Activated CD4-positive, alpha-beta T cell treated with anti-CD3 and anti-CD28 coated beads, Interleukin-2, amount 10 ng/mL, durations not matched to agents 7 days and 5 days (primary cell): ENCODE measurements around the gene CRYGS. TPM values are rescaled to one million over a fixed set of nuclear protein-coding genes. Genes with fewer than 3 reads are reported as not detected.

Source experiments
- CTCF ChIA-PET: fragments of 350-600 bp; sonication (Branson Sonifier 250); formaldehyde crosslinking; loops from one replicate; lab custom pipeline; 2021; ENCODE audit warnings: antibody characterized with exemption; lab: Charles Lee
- POLR2A ChIA-PET: fragments of 350-600 bp; sonication (Branson Sonifier 250); formaldehyde crosslinking; loops from one replicate; lab custom pipeline; 2021; ENCODE audit warnings: antibody characterized with exemption; lab: Charles Lee
- DNase-seq: peaks from one replicate; pipeline ENCODE4 v3.0.0-alpha.2; 2020
- H3K27ac Mint-ChIP-seq: one replicate; pipeline ENCODE4 v1.8.0; 2021; ENCODE audit warnings: mild to moderate bottlenecking, moderate library complexity, mixed read lengths
- H3K27me3 Mint-ChIP-seq: one replicate; pipeline ENCODE4 v1.8.0; 2021; ENCODE audit warnings: mixed read lengths
- H3K36me3 Mint-ChIP-seq: one replicate; pipeline ENCODE4 v1.8.0; 2021; ENCODE audit warnings: low read depth, mixed read lengths
- H3K4me1 Mint-ChIP-seq: one replicate; pipeline ENCODE4 v1.8.0; 2021; ENCODE audit warnings: mixed read lengths
- H3K4me3 Mint-ChIP-seq: one replicate; pipeline ENCODE4 v1.8.0; 2021; ENCODE audit warnings: mild to moderate bottlenecking, moderate library complexity, mixed read lengths
- H3K9me3 Mint-ChIP-seq: one replicate; pipeline ENCODE4 v1.8.0; 2021; ENCODE audit warnings: mixed read lengths
- total RNA-seq, 2 experiments: library from RNA; stranded (reverse); gene quantifications; one replicate each; pipeline ENCODE4 v1.2.3, GENCODE V29; 2021

The CRYGS gene
- total RNA-seq, 2 experiments from 2014 or later = 4.5 to 5.7 TPM

- Mint-ChIP-seq H3K27me3 (no peaks in the 10 kb centered on the region), H3K4me1 (peaks cover 26% of the 10 kb centered on the region), H3K9me3 (no peaks in the 10 kb centered on the region), H3K4me3 (no peak overlapping the region), H3K27ac (no peak overlapping the region), H3K36me3 (no peaks in the 10 kb centered on the region)
- DNase-seq = no peak
- ChIA-PET CTCF (interaction anchor here (0.6 to 2.1 kb wide), 7 partner anchors 9 to 266 kb away, joined by 3 to 7 read pairs (median 4); no protein-coding TSS in a partner anchor), POLR2A (no interaction called here)
These were observed 18.6 kb downstream of the CRYGS start for GRCh38 chr3:186525369-186526255.

DNA sequence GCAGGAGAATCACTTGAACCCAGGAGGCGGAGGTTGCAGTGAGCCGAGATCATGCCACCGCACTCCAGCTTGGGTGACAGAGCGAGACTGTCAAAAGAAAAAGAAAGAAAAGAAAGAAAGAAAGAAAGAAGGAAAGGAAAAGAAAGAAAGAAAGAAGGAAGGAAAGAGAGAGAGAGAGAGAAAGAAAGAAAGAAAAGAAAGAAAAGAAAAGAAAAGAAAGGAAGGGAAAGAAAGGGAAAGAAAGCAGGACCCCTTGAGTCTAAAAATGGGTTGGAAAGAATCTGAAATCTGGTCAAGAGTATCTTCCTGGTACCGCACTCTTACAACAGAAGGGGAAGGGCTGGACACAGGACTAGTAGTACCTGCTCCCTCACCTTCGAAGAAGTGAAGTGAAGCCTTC is 19.6 kb downstream of the CRYGS start:
- H3K9me3 Mint-ChIP-seq = no peaks in the 10 kb centered on the region
- H3K27ac Mint-ChIP-seq = no peak overlapping the region
- ChIA-PET POLR2A (no interaction called here), CTCF (interaction anchor here (0.6 to 1.5 kb wide), 2 partner anchors 16 to 265 kb away, joined by 3 to 4 read pairs; no protein-coding TSS in a partner anchor)
- H3K4me3 Mint-ChIP-seq = no peak overlapping the region
- H3K36me3 Mint-ChIP-seq = no peaks in the 10 kb centered on the region
- peaks cover 28% of the 10 kb centered on the region for H3K4me1 Mint-ChIP-seq
- DNase-seq = no peak
- H3K27me3 Mint-ChIP-seq = no peaks in the 10 kb centered on the region

- no peak overlapping the region for H3K4me3 Mint-ChIP-seq
- peaks cover 34% of the 10 kb centered on the region for H3K4me1 Mint-ChIP-seq
- H3K27ac Mint-ChIP-seq = no peak overlapping the region
- no peaks in the 10 kb centered on the region for H3K27me3 Mint-ChIP-seq
- CTCF ChIA-PET = interaction anchor here (1.5 kb wide), 1 partner anchor 17 kb away, joined by 4 read pairs; no protein-coding TSS in a partner anchor
- no peaks in the 10 kb centered on the region for H3K36me3 Mint-ChIP-seq
- POLR2A ChIA-PET = no interaction called here
- no peaks in the 10 kb centered on the region for H3K9me3 Mint-ChIP-seq
- no peak for DNase-seq
These were observed 20.7 kb downstream of the CRYGS start for GRCh38 chr3:186523434-186523833.

DNA sequence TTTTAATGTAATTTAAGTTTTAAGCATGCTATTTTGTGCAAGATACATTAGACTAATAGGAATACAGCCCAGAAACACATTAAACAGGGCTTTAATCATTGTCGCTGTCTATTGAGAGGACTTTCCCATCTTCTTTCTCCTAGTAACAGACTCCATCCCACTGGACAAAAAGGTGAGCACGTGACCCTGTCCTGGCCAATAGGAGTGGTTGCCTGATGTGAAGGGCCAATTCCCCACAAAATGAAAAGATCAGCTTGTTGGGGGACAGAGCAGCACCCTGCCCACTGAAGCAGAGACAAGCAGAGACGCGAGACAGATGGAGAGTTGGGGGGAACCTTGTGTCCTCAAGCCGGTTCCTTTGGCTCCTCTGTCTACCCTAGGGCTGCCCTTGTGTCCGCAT is 21.2 kb downstream of the CRYGS start:
- no peak overlapping the region for H3K4me3 Mint-ChIP-seq
- ChIA-PET CTCF (interaction anchor here (1.5 kb wide), 1 partner anchor 17 kb away, joined by 4 read pairs; no protein-coding TSS in a partner anchor), POLR2A (no interaction called here)
- H3K27ac Mint-ChIP-seq = no peak overlapping the region
- H3K27me3 Mint-ChIP-seq = no peaks in the 10 kb centered on the region
- H3K36me3 Mint-ChIP-seq = no peaks in the 10 kb centered on the region
- no peak for DNase-seq
- H3K4me1 Mint-ChIP-seq = peaks cover 37% of the 10 kb centered on the region
- no peaks in the 10 kb centered on the region for H3K9me3 Mint-ChIP-seq

DNA sequence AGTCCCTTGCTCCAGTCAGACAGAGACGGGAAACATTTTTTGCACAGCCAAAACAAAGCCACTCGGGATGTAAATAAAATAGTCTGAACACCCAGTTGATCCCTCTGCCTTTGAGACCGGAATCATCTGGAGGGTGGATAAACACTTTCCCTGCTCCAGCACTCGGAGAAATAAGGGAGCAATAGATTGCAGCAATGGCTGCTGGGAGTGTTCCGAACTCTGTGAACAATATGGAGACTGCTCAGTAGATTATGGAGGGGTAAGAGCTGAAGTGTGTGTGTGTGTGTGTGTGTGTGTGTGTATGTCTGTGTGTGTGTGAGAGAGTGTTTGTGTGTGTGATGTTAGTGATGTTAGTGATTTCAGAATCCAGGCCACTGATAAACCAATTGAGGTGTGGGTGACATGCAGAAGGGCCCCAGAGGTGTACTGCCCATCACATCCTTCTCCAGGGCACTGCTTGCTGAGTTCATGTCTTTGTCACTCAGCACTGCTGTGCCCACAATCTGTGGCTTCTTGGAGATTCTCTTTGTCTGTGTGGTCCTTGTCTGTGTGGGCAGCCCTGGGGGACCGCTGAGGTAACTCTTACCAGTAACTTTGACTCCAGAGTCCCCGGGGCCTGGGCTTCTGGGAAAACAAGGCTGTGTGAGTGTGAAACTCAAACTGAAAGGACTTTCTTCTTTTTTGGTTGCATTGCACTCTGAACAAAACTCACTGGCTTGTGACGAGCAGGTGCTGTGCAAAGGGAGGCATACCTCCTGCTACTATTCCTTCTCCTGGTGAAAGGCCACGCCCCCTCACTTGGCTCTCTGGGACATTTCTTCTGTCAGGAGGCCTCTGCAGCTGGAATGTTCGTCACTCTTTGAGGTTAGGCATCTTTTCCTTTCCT is 23.0 kb downstream of the CRYGS start:
- no peak for DNase-seq
- no peaks in the 10 kb centered on the region for H3K27me3 Mint-ChIP-seq
- ChIA-PET CTCF (interaction anchor here (0.6 to 4.6 kb wide), 2 partner anchors 11 to 19 kb away, joined by 7 to 26 read pairs; no protein-coding TSS in a partner anchor), POLR2A (no interaction called here)
- peak overlapping the region; percentile 4 for H3K27ac Mint-ChIP-seq
- peaks cover 2% of the 10 kb centered on the region for H3K9me3 Mint-ChIP-seq
- H3K36me3 Mint-ChIP-seq = peaks cover 4% of the 10 kb centered on the region
- no peak overlapping the region for H3K4me3 Mint-ChIP-seq
- peaks cover 49% of the 10 kb centered on the region for H3K4me1 Mint-ChIP-seq

GRCh38 chr3:186520431-186520830 is 23.7 kb downstream of the CRYGS start:
- no peak for DNase-seq
- peaks cover 4% of the 10 kb centered on the region for H3K36me3 Mint-ChIP-seq
- peaks cover 56% of the 10 kb centered on the region for H3K4me1 Mint-ChIP-seq
- POLR2A ChIA-PET = no interaction called here
- H3K9me3 Mint-ChIP-seq = peaks cover 2% of the 10 kb centered on the region
- CTCF ChIA-PET = interaction anchor here (1.6 to 4.6 kb wide), 2 partner anchors 17 to 19 kb away, joined by 3 to 26 read pairs; no protein-coding TSS in a partner anchor
- no peak overlapping the region for H3K27ac Mint-ChIP-seq
- H3K27me3 Mint-ChIP-seq = no peaks in the 10 kb centered on the region
- H3K4me3 Mint-ChIP-seq = no peak overlapping the region

- no peaks in the 10 kb centered on the region for H3K27me3 Mint-ChIP-seq
- peaks cover 2% of the 10 kb centered on the region for H3K9me3 Mint-ChIP-seq
- peaks cover 68% of the 10 kb centered on the region for H3K4me1 Mint-ChIP-seq
- POLR2A ChIA-PET = interaction anchor here (1.0 kb wide), 1 partner anchor 264 kb away, joined by 4 read pairs; the partner anchor contains the start of gene EIF4A2
- peak; percentile 75 for DNase-seq
- CTCF ChIA-PET = interaction anchor here (0.6 to 4.6 kb wide), 6 partner anchors 11 to 26 kb away, joined by 3 to 26 read pairs (median 4); no protein-coding TSS in a partner anchor
- peak overlapping the region; percentile 71 for H3K27ac Mint-ChIP-seq
- H3K4me3 Mint-ChIP-seq = peak overlapping the region; percentile 4
- peaks cover 4% of the 10 kb centered on the region for H3K36me3 Mint-ChIP-seq
These were observed 25.0 kb downstream of the CRYGS start for GRCh38 chr3:186519021-186519658.

GRCh38 chr3:186517218-186517617 is 27.0 kb downstream of the CRYGS start:
- Mint-ChIP-seq H3K9me3 (peaks cover 2% of the 10 kb centered on the region), H3K36me3 (peaks cover 4% of the 10 kb centered on the region), H3K4me1 (peaks cover 67% of the 10 kb centered on the region), H3K27me3 (no peaks in the 10 kb centered on the region), H3K4me3 (no peak overlapping the region), H3K27ac (peak overlapping the region; percentile 22)
- ChIA-PET CTCF (interaction anchor here (0.7 to 2.8 kb wide), 2 partner anchors 10 to 11 kb away, joined by 3 to 7 read pairs; no protein-coding TSS in a partner anchor), POLR2A (no interaction called here)
- DNase-seq = no peak

GRCh38 chr3:186516646-186517045 is 27.5 kb downstream of the CRYGS start:
- ChIA-PET CTCF (interaction anchor here (2.8 kb wide), 1 partner anchor 10 kb away, joined by 7 read pairs; no protein-coding TSS in a partner anchor), POLR2A (no interaction called here)
- Mint-ChIP-seq H3K9me3 (peaks cover 2% of the 10 kb centered on the region), H3K4me3 (no peak overlapping the region), H3K36me3 (peaks cover 4% of the 10 kb centered on the region), H3K27ac (no peak overlapping the region), H3K4me1 (peaks cover 63% of the 10 kb centered on the region), H3K27me3 (no peaks in the 10 kb centered on the region)
- no peak for DNase-seq

DNA sequence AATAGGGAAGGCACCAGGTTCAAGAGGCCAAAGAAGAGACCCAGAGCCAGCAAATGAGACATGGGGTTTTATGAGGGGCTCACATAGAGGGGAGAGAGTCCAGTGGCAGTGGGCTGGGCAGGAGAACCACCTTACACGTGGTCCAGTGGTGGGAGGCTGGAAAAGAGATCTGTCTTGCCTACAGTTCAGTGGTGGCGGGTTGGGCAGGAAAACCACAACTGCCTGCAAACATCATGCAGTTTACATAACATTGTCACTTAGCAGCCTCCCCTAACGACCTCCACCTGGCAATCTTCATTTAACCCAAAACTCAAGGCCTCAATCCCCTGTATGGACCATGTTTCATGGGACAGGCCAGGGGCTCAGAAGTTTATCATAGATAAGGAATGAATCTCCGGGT is 29.1 kb downstream of the CRYGS start:
- peaks cover 48% of the 10 kb centered on the region for H3K4me1 Mint-ChIP-seq
- H3K27me3 Mint-ChIP-seq = no peaks in the 10 kb centered on the region
- POLR2A ChIA-PET = no interaction called here
- H3K4me3 Mint-ChIP-seq = no peak overlapping the region
- peaks cover 2% of the 10 kb centered on the region for H3K9me3 Mint-ChIP-seq
- H3K27ac Mint-ChIP-seq = peak overlapping the region; percentile 2
- H3K36me3 Mint-ChIP-seq = peaks cover 4% of the 10 kb centered on the region
- CTCF ChIA-PET = interaction anchor here (2.8 kb wide), 1 partner anchor 12 kb away, joined by 7 read pairs; no protein-coding TSS in a partner anchor
- DNase-seq = peak; percentile 64

DNA sequence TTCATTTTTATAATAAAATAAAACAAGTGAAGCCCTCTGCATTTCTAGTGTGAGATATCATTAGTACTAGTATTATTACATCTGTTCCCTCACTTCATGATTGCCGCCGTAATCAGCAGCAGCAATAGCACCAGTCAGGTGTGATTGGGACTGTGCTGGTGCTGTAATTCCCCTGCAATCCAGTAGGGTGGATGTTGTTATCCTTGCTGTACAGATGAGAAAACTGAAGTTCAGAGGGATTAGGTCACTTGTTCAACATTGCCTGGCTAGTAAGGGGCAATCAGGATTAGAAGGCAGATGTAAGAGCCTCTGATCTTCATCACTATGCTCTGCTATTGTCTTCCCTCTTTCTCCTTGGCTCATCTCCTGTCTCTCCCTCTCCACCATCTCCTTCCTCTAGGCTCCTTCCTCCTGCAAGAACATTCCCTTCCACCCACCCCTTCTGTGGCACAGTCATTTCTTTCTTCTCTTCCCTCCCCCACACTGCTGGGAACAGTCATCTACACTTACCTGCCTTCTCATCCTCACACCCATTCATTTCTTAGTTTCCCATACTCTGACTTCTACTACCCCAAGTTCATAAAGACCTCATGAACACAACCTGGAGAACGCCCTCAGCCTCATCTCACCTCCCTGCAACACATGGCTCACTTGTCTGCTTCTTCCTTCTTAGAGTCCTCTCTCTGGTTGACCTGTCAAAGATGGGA is 29.7 kb downstream of the CRYGS start:
- Mint-ChIP-seq H3K27ac (no peak overlapping the region), H3K27me3 (no peaks in the 10 kb centered on the region), H3K9me3 (peaks cover 2% of the 10 kb centered on the region), H3K36me3 (peaks cover 4% of the 10 kb centered on the region), H3K4me3 (no peak overlapping the region), H3K4me1 (peaks cover 46% of the 10 kb centered on the region)
- ChIA-PET POLR2A (no interaction called here), CTCF (interaction anchor here (1.3 kb wide), 1 partner anchor 20 kb away, joined by 5 read pairs; no protein-coding TSS in a partner anchor)
- DNase-seq = no peak
